Measurements from ENCODE around the gene ST7L.
"Not testable (repeated sequence)": the region's sequence is repeated elsewhere in the genome, so short reads cannot be mapped to it uniquely, and the experiment has no call there.

Gene ST7L, protein sequence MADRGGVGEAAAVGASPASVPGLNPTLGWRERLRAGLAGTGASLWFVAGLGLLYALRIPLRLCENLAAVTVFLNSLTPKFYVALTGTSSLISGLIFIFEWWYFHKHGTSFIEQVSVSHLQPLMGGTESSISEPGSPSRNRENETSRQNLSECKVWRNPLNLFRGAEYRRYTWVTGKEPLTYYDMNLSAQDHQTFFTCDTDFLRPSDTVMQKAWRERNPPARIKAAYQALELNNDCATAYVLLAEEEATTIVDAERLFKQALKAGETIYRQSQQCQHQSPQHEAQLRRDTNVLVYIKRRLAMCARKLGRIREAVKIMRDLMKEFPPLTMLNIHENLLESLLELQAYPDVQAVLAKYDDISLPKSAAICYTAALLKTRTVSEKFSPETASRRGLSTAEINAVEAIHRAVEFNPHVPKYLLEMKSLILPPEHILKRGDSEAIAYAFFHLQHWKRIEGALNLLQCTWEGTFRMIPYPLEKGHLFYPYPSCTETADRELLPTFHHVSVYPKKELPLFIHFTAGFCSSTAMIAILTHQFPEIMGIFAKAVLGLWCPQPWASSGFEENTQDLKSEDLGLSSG

DNA sequence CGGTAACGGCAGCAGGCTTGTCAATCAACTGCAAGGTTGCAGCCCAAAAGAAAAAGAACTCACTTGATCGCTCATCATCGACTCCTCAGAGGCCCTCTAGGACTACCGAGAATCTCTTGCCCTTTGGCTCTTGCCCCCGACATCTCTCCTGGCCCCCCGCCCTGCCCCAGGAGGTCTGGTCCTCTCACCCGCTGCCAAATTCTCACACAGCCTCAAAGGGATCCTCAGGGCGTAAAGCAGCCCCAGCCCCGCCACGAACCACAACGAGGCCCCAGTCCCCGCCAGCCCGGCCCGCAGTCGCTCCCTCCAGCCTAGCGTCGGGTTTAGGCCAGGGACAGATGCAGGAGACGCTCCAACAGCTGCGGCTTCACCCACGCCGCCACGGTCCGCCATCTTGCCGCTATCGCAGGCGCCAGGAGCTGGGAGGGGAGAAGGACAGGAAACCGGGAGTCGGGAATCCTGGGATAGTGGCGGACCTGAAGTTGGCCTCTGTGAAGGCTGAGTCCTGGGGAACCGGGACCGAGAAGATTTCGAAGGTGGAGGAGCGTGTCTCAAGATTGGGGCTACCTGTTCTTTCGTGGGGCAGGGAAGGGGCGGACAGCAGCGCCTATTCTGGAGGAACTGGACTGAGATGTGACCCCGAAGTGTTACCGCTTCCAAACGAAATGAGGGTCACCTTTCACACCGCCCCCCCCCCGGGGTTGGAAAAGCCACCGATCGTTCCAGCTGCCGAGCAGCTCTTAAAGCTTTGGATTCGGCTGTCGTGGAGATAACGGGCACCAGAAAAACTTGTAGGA lies at the start of gene ST7L:
TSS of gene ST7L (minus strand) at position 421 of the 797 bp plus-strand sequence. CDS start at position 393, 28 bp downstream.
- Mint-ChIP-seq H3K27me3 (no peaks in the 10 kb centered on the region), H3K27ac (peak within 1 kb of the TSS; percentile 99), H3K36me3 (ENCODE audit: low read depth) (peaks cover 52% of the 10 kb centered on the region), H3K4me1 (ENCODE audit: low read depth) (peaks cover 27% of the 10 kb centered on the region), H3K9me3 (no peaks in the 10 kb centered on the region), H3K4me3 (peak within 1 kb of the TSS; percentile 97)
- intact Hi-C loops (cut with micrococcal nuclease): loop anchor here (1.0 to 10.0 kb wide), 4 partner anchors 83 to 222 kb away; partner anchors contain the start of genes CTTNBP2NL and WNT2B

DNA sequence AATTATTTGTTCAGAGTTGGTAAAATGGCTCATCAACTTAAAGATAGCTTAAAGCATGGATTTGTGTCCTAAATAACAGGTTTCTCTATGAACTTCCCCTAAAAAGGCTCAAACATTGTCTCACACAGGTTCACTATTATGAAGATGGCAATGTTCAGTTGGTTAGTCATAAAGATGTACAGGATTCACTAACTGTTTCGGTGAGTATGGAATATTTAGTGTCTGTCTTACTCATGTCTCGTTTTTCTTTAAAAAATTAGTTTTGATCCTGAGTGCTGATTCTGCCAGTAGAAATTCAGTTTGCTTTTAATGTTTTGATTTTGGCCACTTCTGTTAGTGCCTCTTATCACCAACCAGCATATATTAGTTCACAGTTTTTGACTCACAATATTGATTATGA lies 48.0 kb upstream of the ST7L start:
- Mint-ChIP-seq H3K4me3 (no peak overlapping the region), H3K27me3 (no peaks in the 10 kb centered on the region), H3K27ac (no peak overlapping the region), H3K9me3 (no peaks in the 10 kb centered on the region), H3K4me1 (ENCODE audit: low read depth) (no peaks in the 10 kb centered on the region), H3K36me3 (ENCODE audit: low read depth) (peaks cover 97% of the 10 kb centered on the region)
- intact Hi-C loops (cut with micrococcal nuclease): no loop called here

DNA sequence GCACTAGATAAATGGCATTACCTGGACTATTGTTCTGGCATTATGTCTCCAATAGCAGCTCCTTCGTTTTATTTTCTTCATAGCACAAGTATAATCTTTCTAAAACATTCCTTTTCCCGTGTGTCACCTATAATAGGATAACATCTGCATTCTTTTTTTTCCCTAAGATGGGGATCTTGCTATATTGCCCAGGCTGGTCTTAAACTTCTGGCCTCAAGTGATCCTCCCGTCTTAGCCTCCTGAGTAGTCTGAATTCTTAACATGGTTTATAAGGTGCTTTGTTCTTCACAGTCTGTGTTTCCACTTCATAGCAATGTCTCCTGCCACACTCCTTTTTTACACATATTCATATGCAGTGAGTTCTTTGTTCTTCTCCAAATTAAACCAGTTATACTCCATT lies 46.9 kb upstream of the ST7L start:
- Mint-ChIP-seq H3K27me3 (no peaks in the 10 kb centered on the region), H3K9me3 (no peaks in the 10 kb centered on the region), H3K27ac (no peak overlapping the region), H3K36me3 (ENCODE audit: low read depth) (peaks cover 97% of the 10 kb centered on the region), H3K4me3 (no peak overlapping the region), H3K4me1 (ENCODE audit: low read depth) (no peaks in the 10 kb centered on the region)
- intact Hi-C loops (cut with micrococcal nuclease): no loop called here

DNA sequence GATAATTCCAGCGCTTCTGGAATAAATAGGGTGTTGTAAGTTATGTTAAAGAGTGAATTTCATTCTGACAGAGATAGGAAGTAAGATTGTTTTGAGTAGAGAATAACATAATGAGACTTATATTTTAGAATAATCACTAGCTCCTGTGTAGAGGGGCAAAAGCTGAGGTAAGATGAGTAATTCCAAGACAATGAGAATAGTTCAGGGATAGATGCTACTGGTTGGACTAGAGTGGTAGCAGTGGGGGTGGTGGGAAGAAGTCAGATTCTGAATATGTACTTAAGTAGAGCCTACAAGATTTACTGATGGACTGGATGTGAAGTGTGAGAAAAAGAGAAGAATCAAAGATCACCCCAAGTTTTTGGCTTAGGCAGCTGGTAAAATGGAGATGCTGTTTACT lies 32.3 kb upstream of the ST7L start:
- Mint-ChIP-seq H3K27ac (no peak overlapping the region), H3K36me3 (ENCODE audit: low read depth) (peaks cover 79% of the 10 kb centered on the region), H3K27me3 (no peaks in the 10 kb centered on the region), H3K4me1 (ENCODE audit: low read depth) (no peaks in the 10 kb centered on the region), H3K4me3 (no peak overlapping the region), H3K9me3 (no peaks in the 10 kb centered on the region)
- intact Hi-C loops (cut with micrococcal nuclease): no loop called here

DNA sequence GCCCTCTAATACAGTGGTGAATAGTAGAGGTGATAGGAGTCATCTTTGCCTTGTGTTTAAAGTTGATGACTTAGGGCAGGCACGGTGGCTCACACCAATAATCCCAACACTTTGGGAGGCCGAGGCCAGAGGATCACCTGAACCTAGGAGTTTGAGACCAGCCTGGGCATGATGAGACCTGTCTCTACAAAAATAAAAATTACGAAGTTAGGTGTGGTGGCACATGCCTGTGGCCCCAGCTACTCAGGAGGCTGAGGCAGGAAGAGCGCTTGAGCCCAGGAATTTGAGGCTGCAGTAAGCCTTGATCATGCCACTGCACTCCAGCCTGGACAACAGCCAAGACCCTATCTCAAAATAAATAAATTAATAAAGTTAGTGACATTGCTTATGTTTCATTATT lies 27.3 kb upstream of the ST7L start:
- Mint-ChIP-seq H3K27ac (no peak overlapping the region), H3K36me3 (ENCODE audit: low read depth) (peaks cover 73% of the 10 kb centered on the region)

DNA sequence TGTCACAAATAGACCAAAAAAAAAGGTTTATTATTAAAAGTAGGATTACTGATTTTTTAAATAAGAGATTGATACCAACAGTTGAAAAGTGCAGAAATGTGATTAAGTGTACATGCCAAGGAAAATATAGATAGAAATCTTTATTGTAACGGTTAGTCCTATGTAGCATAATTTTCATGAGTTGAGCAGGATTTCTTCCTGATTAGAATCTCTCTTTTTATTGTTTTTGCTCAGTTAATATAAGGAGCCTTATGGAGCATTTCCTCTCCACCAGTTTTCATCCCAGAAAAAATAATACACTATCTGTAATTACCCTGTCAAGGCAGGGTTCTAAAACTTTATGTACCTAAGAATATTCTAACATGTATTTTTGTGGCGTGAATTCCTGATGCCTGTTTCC lies 24.1 kb upstream of the ST7L start:
- Mint-ChIP-seq H3K36me3 (ENCODE audit: low read depth) (peaks cover 44% of the 10 kb centered on the region), H3K4me3 (no peak overlapping the region), H3K27me3 (no peaks in the 10 kb centered on the region), H3K9me3 (no peaks in the 10 kb centered on the region), H3K27ac (no peak overlapping the region), H3K4me1 (ENCODE audit: low read depth) (peaks cover 12% of the 10 kb centered on the region)
- intact Hi-C loops (cut with micrococcal nuclease): no loop called here

More for the DNA sequence above, 27.3 kb upstream of the ST7L start:
- Mint-ChIP-seq H3K27me3 (no peaks in the 10 kb centered on the region), H3K9me3 (no peaks in the 10 kb centered on the region), H3K4me1 (ENCODE audit: low read depth) (peaks cover 6% of the 10 kb centered on the region), H3K4me3 (no peak overlapping the region)
- intact Hi-C loops (cut with micrococcal nuclease): no loop called here

DNA sequence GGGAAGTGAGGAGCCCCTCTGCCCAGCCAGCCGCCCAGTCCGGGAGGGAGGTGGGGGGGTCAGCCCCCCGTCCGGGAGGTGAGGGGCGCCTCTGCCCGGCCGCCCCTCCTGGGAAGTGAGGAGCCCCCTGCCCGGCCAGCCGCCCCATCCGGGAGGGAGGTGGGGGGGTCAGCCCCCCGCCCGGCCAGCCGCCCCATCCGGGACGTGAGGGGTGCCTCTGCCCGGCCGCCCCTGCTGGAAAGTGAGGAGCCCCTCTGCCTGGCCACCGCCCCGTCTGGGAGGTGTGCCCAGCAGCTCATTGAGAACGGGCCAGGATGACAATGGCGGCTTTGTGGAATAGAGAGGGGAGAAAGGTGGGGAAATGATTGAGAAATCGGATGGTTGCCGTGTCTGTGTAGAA lies 21.5 kb upstream of the ST7L start:
- H3K4me3 Mint-ChIP-seq; intact Hi-C loops (cut with micrococcal nuclease); H3K27ac Mint-ChIP-seq; H3K9me3 Mint-ChIP-seq; H3K27me3 Mint-ChIP-seq: not testable (repeated sequence)
- H3K4me1 Mint-ChIP-seq (ENCODE audit: low read depth): peaks cover 20% of the 10 kb centered on the region
- peaks cover 30% of the 10 kb centered on the region for H3K36me3 Mint-ChIP-seq (ENCODE audit: low read depth)

DNA sequence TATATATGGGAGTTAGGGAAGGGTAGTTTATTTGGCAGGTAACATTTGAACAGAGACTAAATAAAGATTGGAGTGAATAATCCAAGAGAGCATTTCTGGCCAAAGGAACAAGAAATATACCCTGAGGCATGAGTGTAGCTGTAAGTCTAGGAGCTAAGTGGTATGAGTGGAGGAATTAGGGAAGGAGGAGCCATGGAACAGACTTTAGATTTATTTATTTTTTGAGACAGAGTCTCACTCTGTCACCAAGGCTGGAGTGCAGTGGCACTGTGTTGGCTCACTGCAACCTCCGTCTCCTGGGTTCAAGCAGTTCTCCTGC lies 19.1 kb upstream of the ST7L start:
- H3K9me3 Mint-ChIP-seq: no peaks in the 10 kb centered on the region
- peaks cover 39% of the 10 kb centered on the region for H3K4me1 Mint-ChIP-seq (ENCODE audit: low read depth)

DNA sequence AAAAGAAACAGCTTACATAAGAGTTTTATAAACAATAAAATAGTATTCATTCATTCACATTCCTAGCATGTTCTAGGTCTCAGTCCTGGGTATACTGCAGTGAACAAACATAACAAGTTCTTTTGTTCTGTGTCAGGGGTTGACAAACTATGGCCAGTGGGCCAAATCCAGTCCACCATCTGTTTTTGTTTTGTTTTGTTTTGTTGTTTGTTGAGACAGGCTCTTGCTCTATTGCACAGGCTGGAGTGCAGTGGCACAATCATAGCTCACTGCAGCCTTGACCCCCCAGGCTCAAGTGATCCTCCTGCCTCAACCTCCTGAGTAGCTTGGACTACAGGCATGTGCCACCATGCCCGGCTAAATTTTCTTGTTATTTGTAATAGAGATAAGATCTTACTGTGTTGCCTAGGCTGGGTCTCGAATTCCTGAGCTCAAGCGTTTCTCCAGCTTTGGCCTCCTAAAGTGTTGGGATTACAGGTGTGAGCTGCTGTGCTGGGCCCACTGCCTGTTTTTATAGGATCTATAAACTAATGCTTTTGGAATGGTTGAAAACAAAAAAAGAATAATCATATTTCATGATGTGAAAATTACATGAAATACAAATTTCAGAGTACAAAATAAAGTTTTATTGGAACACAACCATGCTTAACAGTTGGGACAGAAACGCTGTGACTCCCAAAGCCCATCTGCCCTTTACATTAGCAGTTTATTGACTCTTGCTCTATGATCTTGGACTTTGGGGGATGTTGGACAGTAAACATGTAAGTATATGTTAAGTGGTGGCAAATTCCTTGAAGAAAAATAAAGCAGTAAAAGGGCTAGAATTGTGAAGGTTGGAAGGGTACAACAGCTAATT lies 18.5 kb upstream of the ST7L start:
- peaks cover 41% of the 10 kb centered on the region for H3K4me1 Mint-ChIP-seq (ENCODE audit: low read depth)
- intact Hi-C loops (cut with micrococcal nuclease): no loop called here
- no peak overlapping the region for H3K4me3 Mint-ChIP-seq

More for the DNA sequence above, 19.1 kb upstream of the ST7L start:
- no peaks in the 10 kb centered on the region for H3K27me3 Mint-ChIP-seq
- intact Hi-C loops (cut with micrococcal nuclease): no loop called here
- peaks cover 27% of the 10 kb centered on the region for H3K36me3 Mint-ChIP-seq (ENCODE audit: low read depth)
- H3K27ac Mint-ChIP-seq: no peak overlapping the region
- H3K4me3 Mint-ChIP-seq: no peak overlapping the region

DNA sequence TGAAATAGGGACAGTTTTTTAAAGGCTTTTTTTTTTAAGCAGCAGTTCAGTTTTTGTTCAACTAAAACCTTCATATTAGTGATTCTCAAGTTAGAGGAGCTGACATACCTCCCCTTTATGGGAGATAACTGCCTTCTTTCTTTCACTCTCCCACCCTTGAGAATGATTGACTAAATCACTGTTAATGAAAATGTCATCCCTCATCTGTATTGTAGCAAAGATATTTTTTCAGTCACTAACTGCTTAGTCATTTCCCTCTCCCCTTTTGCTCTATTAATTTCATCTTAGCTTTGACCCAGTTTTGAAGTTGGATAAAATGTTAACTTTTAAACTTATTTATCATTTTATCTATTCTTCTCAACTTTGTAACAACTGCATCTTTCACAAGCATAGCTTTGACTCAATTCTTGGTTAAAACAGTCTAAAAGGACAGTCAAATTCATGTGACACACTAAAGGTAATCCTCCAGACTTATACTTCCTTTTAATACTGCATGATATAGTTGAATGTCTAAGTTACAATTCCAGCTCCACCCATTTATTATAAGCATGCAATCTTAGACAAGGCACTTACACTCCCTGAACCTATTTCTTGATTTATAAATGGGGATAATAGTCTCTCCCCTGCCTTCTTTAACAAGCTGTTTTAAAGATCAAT lies 17.8 kb upstream of the ST7L start:
- peaks cover 48% of the 10 kb centered on the region for H3K4me1 Mint-ChIP-seq (ENCODE audit: low read depth)
- intact Hi-C loops (cut with micrococcal nuclease): no loop called here
- no peaks in the 10 kb centered on the region for H3K27me3 Mint-ChIP-seq
- H3K36me3 Mint-ChIP-seq (ENCODE audit: low read depth): peaks cover 28% of the 10 kb centered on the region
- H3K4me3 Mint-ChIP-seq: no peak overlapping the region
- H3K9me3 Mint-ChIP-seq: no peaks in the 10 kb centered on the region
- H3K27ac Mint-ChIP-seq: no peak overlapping the region

More for the DNA sequence above, 18.5 kb upstream of the ST7L start:
- Mint-ChIP-seq H3K27me3 (no peaks in the 10 kb centered on the region), H3K9me3 (no peaks in the 10 kb centered on the region), H3K36me3 (ENCODE audit: low read depth) (peaks cover 28% of the 10 kb centered on the region), H3K27ac (peak overlapping the region; percentile 33)

DNA sequence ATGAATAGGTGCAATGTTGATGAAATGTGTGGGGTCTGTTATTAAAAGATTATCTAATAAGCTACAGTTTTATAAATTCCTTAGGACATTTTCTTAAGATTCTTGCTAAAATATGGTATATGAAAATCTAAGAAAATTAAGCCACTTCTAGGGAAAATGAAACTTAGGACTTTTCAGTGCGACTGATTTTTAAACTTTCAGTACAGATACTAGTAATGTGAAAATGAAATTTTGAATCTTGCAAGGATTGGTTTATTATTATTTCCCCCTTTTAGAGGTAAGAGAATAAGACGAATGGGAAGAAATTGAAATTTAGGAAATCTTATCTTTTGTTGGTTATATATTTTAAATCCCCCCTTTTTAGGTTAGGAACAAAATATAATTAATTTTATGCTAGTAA lies 17.1 kb upstream of the ST7L start:
- Mint-ChIP-seq H3K9me3 (no peaks in the 10 kb centered on the region), H3K4me3 (no peak overlapping the region), H3K27ac (no peak overlapping the region), H3K27me3 (no peaks in the 10 kb centered on the region), H3K4me1 (ENCODE audit: low read depth) (peaks cover 48% of the 10 kb centered on the region), H3K36me3 (ENCODE audit: low read depth) (peaks cover 34% of the 10 kb centered on the region)
- intact Hi-C loops (cut with micrococcal nuclease): no loop called here

DNA sequence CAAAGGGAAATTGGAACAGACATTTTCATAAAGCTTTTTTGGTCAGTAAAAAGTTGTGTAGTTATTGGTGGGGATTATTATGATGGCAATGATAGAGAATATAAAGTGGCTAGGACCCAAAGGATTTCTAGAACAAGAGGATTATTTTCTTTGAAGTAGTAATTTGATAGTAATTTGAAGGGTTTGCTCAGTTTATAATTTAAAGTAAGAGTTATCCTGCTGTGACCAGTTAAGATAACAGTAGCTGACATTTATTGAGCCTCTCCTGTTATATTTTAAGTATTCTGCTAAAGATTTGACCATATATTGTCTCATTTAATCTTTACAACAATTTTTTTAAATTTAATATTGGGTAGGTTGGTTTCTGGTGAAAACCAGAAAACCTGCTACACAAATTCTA lies 15.4 kb upstream of the ST7L start:
- intact Hi-C loops (cut with micrococcal nuclease): no loop called here
- Mint-ChIP-seq H3K36me3 (ENCODE audit: low read depth) (peaks cover 48% of the 10 kb centered on the region), H3K9me3 (no peaks in the 10 kb centered on the region), H3K27me3 (no peaks in the 10 kb centered on the region), H3K27ac (no peak overlapping the region), H3K4me3 (no peak overlapping the region), H3K4me1 (ENCODE audit: low read depth) (peaks cover 53% of the 10 kb centered on the region)

DNA sequence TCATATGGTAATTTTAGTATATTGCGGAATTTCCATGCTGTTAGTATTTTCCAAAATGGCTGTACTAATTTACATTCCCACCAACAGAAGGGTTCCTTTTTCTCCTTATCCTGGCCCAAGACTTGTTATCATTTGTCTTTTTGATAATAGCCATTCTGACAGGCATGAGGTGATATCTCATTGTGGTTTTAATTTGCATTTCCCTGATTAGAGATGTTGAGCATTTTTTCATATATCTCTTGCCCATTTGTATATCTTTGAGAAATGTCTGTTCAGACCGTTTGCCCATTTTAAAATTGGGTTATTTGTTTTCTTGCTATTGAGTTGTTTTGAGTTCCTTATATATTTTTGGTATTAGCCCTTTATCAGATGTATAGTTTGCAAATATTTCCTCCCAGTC lies 14.7 kb upstream of the ST7L start:
- Mint-ChIP-seq H3K9me3 (no peaks in the 10 kb centered on the region), H3K27ac (no peak overlapping the region), H3K36me3 (ENCODE audit: low read depth) (peaks cover 56% of the 10 kb centered on the region), H3K4me1 (ENCODE audit: low read depth) (peaks cover 60% of the 10 kb centered on the region), H3K27me3 (no peaks in the 10 kb centered on the region), H3K4me3 (no peak overlapping the region)
- intact Hi-C loops (cut with micrococcal nuclease): no loop called here
